Amniotic stem cell (primary cell): ENCODE measurements around the gene KCNA2.

Experiments used
- DNase-seq: peaks from one replicate; lab custom pipeline; 2025; lab: John Stamatoyannopoulos, UW

Gene KCNA2

DNA sequence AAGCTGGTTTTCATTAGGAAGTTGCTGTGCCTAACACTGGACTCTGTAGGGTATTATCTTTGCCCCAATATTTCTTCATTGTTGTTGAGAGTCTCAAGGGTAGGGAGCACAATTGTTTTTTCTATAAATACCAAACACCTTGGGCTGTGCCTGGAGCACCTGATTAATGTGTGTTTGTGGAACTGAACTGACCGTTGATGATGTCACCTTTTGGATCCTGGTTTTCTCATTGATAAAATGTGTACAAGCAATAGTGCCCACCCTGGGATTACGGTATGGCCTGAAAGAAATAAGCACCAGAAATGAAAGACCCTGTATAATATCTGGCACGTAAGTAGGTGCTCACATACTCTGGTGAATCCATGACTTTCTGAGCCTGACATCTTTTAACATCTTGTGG, 39.3 kb downstream of the KCNA2 start:
- DNase-seq = no peak

DNA sequence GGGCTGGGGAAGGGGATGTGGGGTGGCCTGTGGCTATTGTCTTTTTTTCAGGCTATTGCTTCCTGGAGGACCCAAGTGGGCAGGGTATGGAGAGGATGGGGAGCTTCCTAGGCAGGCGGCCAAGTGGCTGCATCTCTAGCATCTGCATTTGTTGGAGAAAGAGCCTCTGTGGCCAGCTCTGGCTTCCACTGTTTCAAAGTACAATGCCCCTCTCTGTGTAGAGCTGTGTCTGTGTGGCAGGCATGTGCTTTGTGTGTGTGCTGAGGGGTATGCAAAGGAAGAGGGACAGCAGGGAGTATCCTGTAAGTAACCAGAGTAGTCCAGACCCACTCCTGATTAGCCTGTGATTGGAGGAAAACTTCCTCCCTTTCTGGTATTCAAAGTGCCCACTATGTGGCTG, 40.6 kb downstream of the KCNA2 start:
- DNase-seq = no peak

- no peak for DNase-seq
These were observed 43.1 kb downstream of the KCNA2 start for GRCh38 chr1:110563089-110563488.

DNA sequence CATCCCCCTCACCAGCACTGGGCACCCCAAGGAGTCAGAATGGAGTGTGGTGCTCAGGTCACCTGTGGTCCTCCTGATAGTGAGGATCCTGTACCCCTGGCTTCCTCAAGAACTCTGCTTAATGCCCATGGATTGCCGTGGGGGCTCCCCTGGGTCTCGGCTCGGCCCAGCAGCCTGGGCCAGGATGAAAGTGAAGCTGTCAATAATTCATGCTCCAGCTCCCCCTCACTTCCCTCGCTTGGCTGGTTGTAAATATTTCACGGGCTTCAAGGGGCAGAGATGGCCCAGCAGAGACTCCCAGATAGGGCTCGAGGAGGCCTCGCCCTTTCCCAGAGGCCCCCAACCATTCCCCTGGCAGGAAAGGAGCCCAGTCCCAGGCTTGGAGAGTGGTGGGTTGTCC, 44.6 kb downstream of the KCNA2 start:
- no peak for DNase-seq

DNA sequence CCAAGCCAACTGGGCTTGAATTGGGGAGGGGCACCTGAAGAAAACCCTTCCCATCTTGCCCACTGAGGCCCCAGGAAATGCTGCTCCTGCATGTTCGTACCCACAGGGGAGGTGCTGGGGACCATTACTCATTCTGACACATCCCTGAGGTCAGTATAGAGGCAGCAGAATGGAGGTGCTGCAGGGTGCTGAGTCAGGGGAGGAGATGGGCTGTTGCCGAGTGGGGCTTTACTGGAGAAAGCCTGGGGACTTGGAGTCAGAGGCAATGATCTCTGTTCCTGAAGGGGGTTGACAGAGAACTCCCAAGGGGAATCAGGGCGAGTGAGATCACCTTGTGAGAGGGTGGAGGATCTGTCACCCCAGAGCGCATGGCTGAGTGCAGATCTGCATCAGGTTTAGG, 47.0 kb downstream of the KCNA2 start:
- no peak for DNase-seq

DNA sequence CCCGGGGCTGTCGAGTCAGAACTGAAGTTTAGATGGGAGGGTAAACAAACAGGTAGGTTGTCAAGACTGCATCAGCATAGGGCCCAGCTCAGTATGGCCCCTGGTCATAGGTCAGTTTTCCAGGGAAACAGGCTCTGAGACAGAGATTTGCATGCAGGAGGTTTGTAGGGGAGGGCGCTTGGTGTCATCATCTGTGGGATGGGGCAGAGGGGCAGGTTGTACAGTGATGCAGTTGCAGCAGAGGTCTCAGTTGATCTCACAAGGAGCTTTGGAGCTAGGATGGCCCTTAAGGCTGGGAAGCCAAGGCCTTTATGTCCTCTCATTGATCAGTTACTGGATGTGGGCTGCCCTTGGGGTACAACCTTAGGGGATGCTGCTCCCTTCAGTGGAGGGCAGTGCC, 48.7 kb downstream of the KCNA2 start:
- no peak for DNase-seq

DNA sequence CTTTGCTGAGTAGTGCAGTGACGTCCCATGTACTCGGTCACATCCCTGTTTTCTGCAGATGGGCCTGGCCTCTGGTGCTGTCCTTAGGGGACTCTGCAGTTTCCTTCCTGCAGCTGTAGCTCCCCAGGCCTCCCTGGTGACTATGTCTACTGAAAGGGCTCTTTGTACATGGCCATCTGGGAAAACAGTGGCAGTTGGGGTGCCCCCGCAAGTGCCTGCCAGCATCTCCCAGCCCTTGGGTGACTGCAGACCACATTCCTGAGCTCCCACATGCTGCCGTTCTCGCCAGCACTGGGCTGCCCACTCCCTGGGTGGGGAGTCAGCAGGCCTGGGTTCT, 49.7 kb downstream of the KCNA2 start:
- no peak for DNase-seq

DNA sequence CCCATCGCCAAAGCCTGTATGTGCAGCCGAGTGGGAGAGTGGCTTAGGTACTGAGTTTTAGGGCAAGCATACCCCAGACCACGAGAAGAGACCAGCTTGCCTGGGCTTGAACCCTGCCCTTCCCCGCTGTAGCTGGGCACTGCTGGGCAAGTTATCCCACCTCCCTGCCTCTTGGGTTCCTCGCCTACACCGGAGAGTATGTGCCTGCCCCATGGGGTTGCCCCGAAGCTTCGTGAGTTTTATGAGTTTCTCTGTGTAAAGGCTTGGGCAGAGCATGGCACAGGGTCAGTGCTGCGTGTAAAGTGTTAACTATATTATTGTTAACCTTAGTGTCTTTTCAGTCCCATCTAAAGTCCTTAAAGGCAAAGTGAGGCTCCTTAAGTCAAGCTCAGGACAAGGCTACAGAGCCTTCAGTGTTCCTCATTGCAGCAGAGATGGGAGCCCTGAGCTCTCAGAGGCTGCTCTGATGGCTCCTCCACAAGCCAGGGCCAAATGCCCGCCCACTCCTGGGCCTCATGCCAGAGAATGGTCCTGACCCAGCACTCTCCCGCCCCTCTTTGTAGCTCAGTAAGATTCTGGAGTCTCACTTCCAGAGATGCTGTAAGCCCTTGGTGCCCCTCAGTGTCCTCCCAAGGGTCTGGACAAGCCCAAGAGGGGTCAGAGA, 50.2 kb downstream of the KCNA2 start:
- DNase-seq = no peak

GRCh38 chr1:110554871-110555801, 51.0 kb downstream of the KCNA2 start:
- no peak for DNase-seq

DNA sequence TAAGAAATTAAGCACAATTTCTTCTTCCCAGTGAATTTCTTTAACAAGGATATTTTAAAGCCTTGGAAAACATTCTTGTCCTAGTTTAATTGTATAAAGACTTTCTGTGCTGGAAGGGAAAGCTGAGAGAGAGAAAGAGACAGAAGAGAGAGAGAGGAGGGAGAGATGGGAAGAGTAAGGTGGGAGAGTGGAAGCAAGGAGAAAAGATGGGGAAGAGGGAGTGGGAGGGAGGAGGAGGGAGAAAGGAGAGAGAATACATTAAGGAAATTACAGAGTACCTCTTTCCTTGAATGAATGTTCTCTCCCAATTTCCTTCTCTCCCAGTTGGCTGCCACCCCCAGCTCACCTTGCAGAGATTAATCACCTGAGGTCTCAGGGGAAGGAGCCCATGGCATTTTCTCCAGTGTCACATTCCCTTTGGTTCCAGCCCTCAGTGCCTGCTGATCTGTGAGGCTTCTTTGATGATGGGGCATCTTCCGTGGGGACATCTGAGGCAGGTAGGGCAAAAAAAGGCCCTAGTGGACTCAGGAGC, 54.8 kb downstream of the KCNA2 start:
- no peak for DNase-seq

GRCh38 chr1:110549831-110550230, 56.3 kb downstream of the KCNA2 start:
- DNase-seq = no peak

- DNase-seq = no peak
These were observed 57.8 kb downstream of the KCNA2 start for GRCh38 chr1:110548381-110548780.

- no peak for DNase-seq
These were observed 59.1 kb downstream of the KCNA2 start for GRCh38 chr1:110547017-110547416.

GRCh38 chr1:110545492-110545891, 60.7 kb downstream of the KCNA2 start:
- DNase-seq = no peak

DNA sequence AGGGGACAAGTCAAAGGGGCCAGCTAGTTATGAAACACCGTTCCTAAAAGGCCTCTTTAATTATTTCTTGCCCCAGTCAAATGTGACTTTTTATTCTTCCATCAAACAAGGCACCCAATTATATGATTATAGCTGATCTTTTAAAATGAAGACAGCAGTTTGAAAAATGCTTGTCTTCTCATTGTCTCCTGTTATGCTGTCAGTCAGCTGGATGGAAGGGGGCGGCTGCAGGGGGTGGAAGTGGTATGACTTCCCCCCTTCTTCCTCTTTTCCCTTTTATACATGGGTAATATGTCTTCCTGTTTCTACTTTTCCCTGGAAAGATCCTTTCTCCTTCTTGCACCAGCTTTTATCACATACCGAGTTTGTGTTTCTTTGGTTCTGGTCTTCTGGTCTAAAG, 61.4 kb downstream of the KCNA2 start:
- no peak for DNase-seq
